ENCODE results near the gene FRMD8. TPM values are rescaled to one million over a fixed set of nuclear protein-coding genes. Genes with fewer than 3 reads are reported as not detected.

The FRMD8 gene
- total RNA-seq, 4 donors from 2014 or later, result 96.5 to 226 (median 128) TPM

DNA sequence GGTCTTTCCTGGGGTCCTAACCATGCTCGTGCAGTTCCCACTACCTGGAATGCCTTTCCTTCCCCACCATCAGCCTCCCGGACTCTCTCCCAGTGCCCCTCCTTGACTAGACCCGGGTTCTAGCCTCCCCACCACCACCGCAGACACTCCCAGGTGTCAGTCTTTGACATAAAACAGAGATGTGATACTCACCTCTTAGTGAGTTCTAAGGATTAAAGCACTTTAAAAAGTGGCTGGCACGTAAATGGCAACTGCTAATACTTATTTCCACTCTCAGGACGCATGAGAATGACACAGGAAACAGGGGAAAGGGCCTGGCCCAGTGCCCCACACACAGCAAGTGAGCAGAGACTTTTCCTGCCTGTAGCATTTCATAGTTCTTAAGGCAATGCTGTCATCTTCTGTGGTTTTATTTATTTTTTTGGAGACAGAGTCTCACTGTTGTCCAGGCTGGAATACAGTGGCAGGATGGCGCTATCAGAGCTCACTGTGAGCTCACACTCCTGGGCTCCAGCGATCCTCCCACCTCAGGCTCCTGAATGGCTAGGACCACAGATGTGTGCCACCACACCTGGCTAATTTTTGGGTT, 2.0 kb upstream of the FRMD8 start:
- H3K27me3 ChIP-seq, result no peaks in the 10 kb centered on the region
- DNase-seq (ENCODE audit: low spot score in 2 of 2), result no peak
- peaks cover 0 to 8% (median 0%) of the 10 kb centered on the region in 3 donors for H3K36me3 ChIP-seq
- H3K4me3 ChIP-seq, result no peak overlapping the region
- peak overlapping the region; percentile 94 to 99 (median 99) for H3K27ac ChIP-seq
- H3K4me1 ChIP-seq, result peaks cover 0 to 84% (median 71%) of the 10 kb centered on the region in 4 donors
- no peak for TF ChIP-seq POLR2A (IDR thresholded peaks at IDR 0.05)
- TF ChIP-seq CTCF (IDR thresholded peaks at IDR 0.05), result no peak
- TF ChIP-seq EP300 (IDR thresholded peaks at IDR 0.05), result no peak
- WGBS, 2 donors, result 71 to 75% methylated on average over 8 of the region's 8 CpGs
- no peaks in the 10 kb centered on the region for H3K9me3 ChIP-seq

- H3K9me3 ChIP-seq, result no peaks in the 10 kb centered on the region
- H3K4me3 ChIP-seq, result peak overlapping the region; percentile 2 to 93 (median 52)
- peaks cover 0 to 94% (median 82%) of the 10 kb centered on the region in 4 donors for H3K4me1 ChIP-seq
- peaks cover 0 to 27% (median 3%) of the 10 kb centered on the region in 3 donors for H3K36me3 ChIP-seq
- DNase-seq (ENCODE audit: low spot score in 2 of 2), result no peak
- no peaks in the 10 kb centered on the region for H3K27me3 ChIP-seq
- TF ChIP-seq POLR2A (IDR thresholded peaks at IDR 0.05) (no peak), CTCF (IDR thresholded peaks at IDR 0.05) (no peak), EP300 (IDR thresholded peaks at IDR 0.05) (no peak)
- WGBS, 2 donors, result 76 to 79% methylated on average over 4 of the region's 4 CpGs
- peak overlapping the region; percentile 78 to 99 (median 96) for H3K27ac ChIP-seq
Measured at GRCh38 chr11:65388731-65389130, 2.3 kb downstream of the FRMD8 start.

GRCh38 chr11:65389294-65389980, 3.0 kb downstream of the FRMD8 start:
- H3K9me3 ChIP-seq, result no peaks in the 10 kb centered on the region
- H3K27ac ChIP-seq, result peak overlapping the region; percentile 78 to 99 (median 96)
- DNase-seq (ENCODE audit: low spot score in 2 of 2), result no peak
- peaks cover 0 to 94% (median 78%) of the 10 kb centered on the region in 4 donors for H3K4me1 ChIP-seq
- no peaks in the 10 kb centered on the region for H3K27me3 ChIP-seq
- TF ChIP-seq CTCF (IDR thresholded peaks at IDR 0.05) (no peak), EP300 (IDR thresholded peaks at IDR 0.05) (no peak)
- 50 to 75% methylated on average over 6 to 16 of the region's 20 CpGs for WGBS, 2 donors
- peaks cover 0 to 34% (median 10%) of the 10 kb centered on the region in 3 donors for H3K36me3 ChIP-seq
- peak overlapping the region; percentile 2 to 93 (median 52) for H3K4me3 ChIP-seq

DNA sequence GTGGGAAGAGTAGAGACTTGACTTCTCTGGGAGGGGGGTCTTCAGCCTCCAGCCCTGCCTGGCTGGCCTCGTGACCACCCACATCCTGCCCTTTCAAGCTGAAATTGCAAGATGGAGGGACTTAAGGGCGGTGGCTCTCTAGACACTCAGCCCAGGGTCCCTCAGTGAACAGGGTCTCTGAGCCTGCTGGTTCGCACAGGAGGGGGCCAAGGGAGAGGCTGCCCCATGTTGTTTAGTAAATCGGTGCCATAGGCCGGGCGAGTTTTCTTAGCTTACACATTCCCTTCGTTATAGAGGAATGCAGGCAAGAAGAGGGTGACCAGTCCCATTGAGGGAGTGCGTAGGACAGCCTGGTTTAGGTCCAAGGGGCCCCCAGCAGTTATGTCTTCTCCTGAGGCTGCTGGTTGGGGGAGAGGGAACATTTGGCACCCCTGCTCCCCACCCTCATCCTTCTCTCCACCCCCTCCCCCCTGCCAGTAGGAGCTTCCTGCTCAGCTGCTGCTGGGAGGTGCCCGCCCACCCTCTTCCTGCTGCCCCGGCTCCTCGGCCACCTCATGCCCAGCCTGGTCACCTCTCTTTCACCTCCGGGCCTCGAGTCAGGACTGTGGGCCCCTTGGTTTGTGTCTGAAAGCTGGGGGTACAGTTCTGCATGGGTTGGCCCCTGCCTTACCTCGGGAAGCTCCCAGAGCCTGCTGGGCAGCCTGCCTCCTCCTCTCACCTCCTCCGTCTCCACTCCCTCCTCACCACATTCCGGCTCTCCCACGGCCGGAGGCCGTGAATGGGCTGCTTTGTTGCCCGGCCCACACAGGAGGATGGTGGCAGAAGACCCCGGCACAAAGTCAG, 3.9 kb downstream of the FRMD8 start:
- TF ChIP-seq POLR2A (IDR thresholded peaks at IDR 0.05) (no peak), EP300 (IDR thresholded peaks at IDR 0.05) (peak in 1 of 2 donors; percentile 71)
- Histone ChIP-seq H3K27ac (peak overlapping the region; percentile 78 to 99 (median 96)), H3K9me3 (no peaks in the 10 kb centered on the region), H3K4me3 (peak overlapping the region in 2 of 4 donors; percentile 15 to 84), H3K4me1 (peaks cover 0 to 85% (median 72%) of the 10 kb centered on the region in 4 donors), H3K36me3 (peaks cover 0 to 43% (median 12%) of the 10 kb centered on the region in 3 donors), H3K27me3 (no peaks in the 10 kb centered on the region)
- no peak for DNase-seq (ENCODE audit: low spot score in 2 of 2)
- WGBS, 2 donors, result 16 to 25% methylated on average over 19 to 21 of the region's 21 CpGs

DNA sequence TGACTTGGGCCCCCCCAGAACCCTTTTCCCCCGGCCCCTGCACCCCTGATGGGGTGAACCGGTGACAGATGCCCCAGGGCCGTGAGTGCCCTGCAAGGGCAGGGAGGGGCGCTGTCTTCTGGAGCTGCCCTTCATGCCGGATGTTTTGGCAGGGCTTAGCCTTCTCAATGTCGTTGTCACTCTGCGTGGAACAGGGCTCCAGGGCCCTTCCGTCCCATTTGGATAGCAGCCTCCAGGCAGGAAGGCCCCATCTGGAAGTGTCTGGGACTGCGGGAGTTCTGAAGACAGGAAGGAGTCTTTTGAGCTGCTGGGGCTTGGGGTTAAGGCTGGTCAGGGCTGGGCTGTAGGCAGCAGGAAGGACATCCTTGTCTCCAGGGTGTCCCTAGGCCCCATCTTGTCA, 4.6 kb downstream of the FRMD8 start:
- H3K4me1 ChIP-seq, result peaks cover 0 to 79% (median 65%) of the 10 kb centered on the region in 4 donors
- peak overlapping the region; percentile 78 to 99 (median 96) for H3K27ac ChIP-seq
- H3K9me3 ChIP-seq, result no peaks in the 10 kb centered on the region
- TF ChIP-seq POLR2A (IDR thresholded peaks at IDR 0.05) (no peak), CTCF (IDR thresholded peaks at IDR 0.05) (peak in 1 of 5 experiments; percentile 22), EP300 (IDR thresholded peaks at IDR 0.05) (no peak)
- H3K27me3 ChIP-seq, result no peaks in the 10 kb centered on the region
- peak overlapping the region in 2 of 4 donors; percentile 15 to 84 for H3K4me3 ChIP-seq
- 15 to 23% methylated on average over 6 to 8 of the region's 9 CpGs for WGBS, 2 donors
- no peak for DNase-seq (ENCODE audit: low spot score in 2 of 2)
- H3K36me3 ChIP-seq, result peaks cover 0 to 49% (median 18%) of the 10 kb centered on the region in 3 donors
